ENCODE results near the gene SUSD2.
"Not testable (repeated sequence)": the region's sequence is repeated elsewhere in the genome, so short reads cannot be mapped to it uniquely, and the experiment has no call there.

Gene SUSD2

DNA sequence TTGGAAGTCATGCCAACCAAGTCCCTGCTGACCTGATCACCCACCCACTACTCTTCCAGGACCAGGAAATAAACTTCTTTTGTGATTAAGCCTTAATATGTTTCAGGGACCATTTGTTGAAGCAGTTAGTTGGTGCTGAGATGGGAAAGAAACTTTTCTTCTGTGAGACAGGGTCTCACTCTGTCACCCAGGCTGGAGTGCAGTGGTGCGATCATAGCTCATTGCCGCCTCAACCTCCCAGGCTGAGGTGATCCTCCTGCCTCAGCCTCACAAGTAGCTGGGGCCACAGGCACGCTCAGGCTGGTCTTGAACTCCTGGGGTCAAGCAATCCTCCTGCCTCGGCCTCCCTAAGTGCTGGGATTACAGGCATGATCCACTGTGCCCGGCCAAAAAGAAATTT lies 10.6 kb downstream of the SUSD2 start:
- H3K27ac ChIP-seq (ENCODE audit: insufficient read depth in 1 of 2, low read depth in 1 of 2, low read length in 2 of 2, poor library complexity in 1 of 2, severe bottlenecking in 2 of 2): no peak overlapping the region
- CTCF ChIA-PET: interaction anchor here (1.2 to 4.0 kb wide), 8 partner anchors 15 to 56 kb away, joined by 3 to 40 read pairs (median 10); partner anchors contain the start of gene GGT5
- WGBS (ENCODE audit: insufficient coverage): 100% methylated on average over 3 of the region's 5 CpGs

DNA sequence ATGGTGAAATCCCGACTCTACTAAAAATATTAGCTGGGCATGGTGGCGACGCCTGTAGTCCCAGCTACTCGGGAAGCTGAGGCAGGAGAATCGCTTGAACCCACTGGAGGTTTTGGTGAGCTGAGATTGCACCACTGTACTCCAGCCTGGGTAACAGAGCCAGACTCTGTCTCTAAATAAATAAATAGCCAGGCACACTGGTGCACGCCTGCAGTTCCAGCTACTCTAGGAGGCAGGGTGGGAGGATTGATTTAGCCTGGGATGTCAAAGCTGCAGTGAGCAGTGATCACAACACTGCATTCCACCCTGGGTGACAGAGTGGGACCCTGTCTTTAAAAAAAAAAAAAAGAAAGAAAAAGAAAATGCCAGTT lies 17.4 kb downstream of the SUSD2 start:
- no peak for DNase-seq
- 96% methylated on average over 6 of the region's 6 CpGs for WGBS (ENCODE audit: insufficient coverage)
- H3K4me3 ChIP-seq (ENCODE audit: control insufficient read depth in 1 of 7, extremely low read depth in 1 of 7, insufficient read depth in 4 of 7, low read depth in 2 of 7, low read length in 6 of 7): no peak overlapping the region
- no peaks in the 10 kb centered on the region for H3K9me3 ChIP-seq (ENCODE audit: control extremely low read depth in 1 of 5, control insufficient read depth in 4 of 5, insufficient read depth in 2 of 5, low read depth in 1 of 5, low read length in 4 of 5)
- POLR2A ChIA-PET: no interaction called here
- H3K27me3 ChIP-seq (replicated peaks in 2 of 5; ENCODE audit: control insufficient read depth in 4 of 5, insufficient read depth in 5 of 5, low read length in 4 of 5): no peaks in the 10 kb centered on the region
- H3K4me1 ChIP-seq (ENCODE audit: control extremely low read depth in 1 of 4, control insufficient read depth in 4 of 4, insufficient read depth in 4 of 4, low read length in 3 of 4): peaks cover 0 to 25% (median 7%) of the 10 kb centered on the region in 4 experiments
- no peaks in the 10 kb centered on the region for H3K36me3 ChIP-seq (ENCODE audit: control insufficient read depth in 4 of 4, insufficient read depth in 4 of 4, low read length in 3 of 4)
- CTCF ChIA-PET: interaction anchor here (0.8 to 1.9 kb wide), 8 partner anchors 7 to 47 kb away, joined by 3 to 6 read pairs (median 4); partner anchors contain the start of gene GGT5
- no peak overlapping the region for H3K27ac ChIP-seq (ENCODE audit: insufficient read depth in 1 of 2, low read depth in 1 of 2, low read length in 2 of 2, poor library complexity in 1 of 2, severe bottlenecking in 2 of 2)

More for the DNA sequence above, 10.6 kb downstream of the SUSD2 start:
- Histone ChIP-seq H3K4me3 (ENCODE audit: control insufficient read depth in 1 of 7, extremely low read depth in 1 of 7, insufficient read depth in 4 of 7, low read depth in 2 of 7, low read length in 6 of 7) (no peak overlapping the region), H3K4me1 (ENCODE audit: control extremely low read depth in 1 of 4, control insufficient read depth in 4 of 4, insufficient read depth in 4 of 4, low read length in 3 of 4) (peaks cover 0 to 10% (median 4%) of the 10 kb centered on the region in 4 experiments), H3K27me3 (replicated peaks in 2 of 5; ENCODE audit: control insufficient read depth in 4 of 5, insufficient read depth in 5 of 5, low read length in 4 of 5) (no peaks in the 10 kb centered on the region), H3K9me3 (ENCODE audit: control extremely low read depth in 1 of 5, control insufficient read depth in 4 of 5, insufficient read depth in 2 of 5, low read depth in 1 of 5, low read length in 4 of 5) (no peaks in the 10 kb centered on the region), H3K36me3 (ENCODE audit: control insufficient read depth in 4 of 4, insufficient read depth in 4 of 4, low read length in 3 of 4) (no peaks in the 10 kb centered on the region)
- POLR2A ChIA-PET: interaction anchor here (1.0 kb wide), 1 partner anchor 56 kb away, joined by 3 read pairs; no protein-coding TSS in a partner anchor
- no peak for DNase-seq

DNA sequence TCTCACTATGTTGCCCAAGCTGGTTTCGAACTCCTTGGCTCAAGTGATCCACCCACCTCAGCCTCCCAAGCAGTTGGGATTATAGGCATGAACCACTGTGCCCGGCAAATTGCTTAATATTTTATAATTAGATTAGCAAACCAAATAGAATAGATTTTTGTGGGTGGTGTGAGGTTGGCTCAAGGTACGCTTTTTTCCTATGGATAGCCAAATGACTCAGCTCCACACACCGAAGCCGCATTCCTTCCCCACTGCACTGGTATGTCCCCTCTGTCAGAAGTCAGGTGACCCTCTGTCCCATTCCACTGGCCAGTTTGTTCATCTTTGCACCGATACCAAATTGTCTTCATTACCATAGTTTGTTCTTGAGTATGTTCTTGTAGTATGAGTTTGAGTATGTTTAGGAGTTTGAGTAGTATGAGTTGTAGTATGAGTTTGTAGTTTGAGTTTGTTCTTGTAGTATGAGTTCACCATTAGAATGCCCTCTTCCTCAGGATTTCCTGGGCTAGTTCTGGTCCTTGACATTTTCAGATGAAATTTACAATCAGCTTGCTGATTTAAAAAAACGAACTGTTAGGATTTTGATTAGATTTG lies 19.4 kb downstream of the SUSD2 start:
- Histone ChIP-seq H3K27me3 (replicated peaks in 2 of 5; ENCODE audit: control insufficient read depth in 4 of 5, insufficient read depth in 5 of 5, low read length in 4 of 5) (no peaks in the 10 kb centered on the region), H3K36me3 (ENCODE audit: control insufficient read depth in 4 of 4, insufficient read depth in 4 of 4, low read length in 3 of 4) (no peaks in the 10 kb centered on the region), H3K9me3 (ENCODE audit: control extremely low read depth in 1 of 5, control insufficient read depth in 4 of 5, insufficient read depth in 2 of 5, low read depth in 1 of 5, low read length in 4 of 5) (peaks cover 0 to 8% (median 0%) of the 10 kb centered on the region in 5 experiments), H3K27ac (ENCODE audit: insufficient read depth in 1 of 2, low read depth in 1 of 2, low read length in 2 of 2, poor library complexity in 1 of 2, severe bottlenecking in 2 of 2) (no peak overlapping the region), H3K4me1 (ENCODE audit: control extremely low read depth in 1 of 4, control insufficient read depth in 4 of 4, insufficient read depth in 4 of 4, low read length in 3 of 4) (peaks cover 0 to 30% (median 10%) of the 10 kb centered on the region in 4 experiments), H3K4me3 (ENCODE audit: control insufficient read depth in 1 of 7, extremely low read depth in 1 of 7, insufficient read depth in 4 of 7, low read depth in 2 of 7, low read length in 6 of 7) (no peak overlapping the region)
- POLR2A ChIA-PET: no interaction called here
- WGBS (ENCODE audit: insufficient coverage): 0% methylated on average over 1 of the region's 7 CpGs
- CTCF ChIA-PET: interaction anchor here (1.0 to 1.2 kb wide), 4 partner anchors 11 to 45 kb away, joined by 3 to 4 read pairs (median 3); no protein-coding TSS in a partner anchor
- DNase-seq: no peak

DNA sequence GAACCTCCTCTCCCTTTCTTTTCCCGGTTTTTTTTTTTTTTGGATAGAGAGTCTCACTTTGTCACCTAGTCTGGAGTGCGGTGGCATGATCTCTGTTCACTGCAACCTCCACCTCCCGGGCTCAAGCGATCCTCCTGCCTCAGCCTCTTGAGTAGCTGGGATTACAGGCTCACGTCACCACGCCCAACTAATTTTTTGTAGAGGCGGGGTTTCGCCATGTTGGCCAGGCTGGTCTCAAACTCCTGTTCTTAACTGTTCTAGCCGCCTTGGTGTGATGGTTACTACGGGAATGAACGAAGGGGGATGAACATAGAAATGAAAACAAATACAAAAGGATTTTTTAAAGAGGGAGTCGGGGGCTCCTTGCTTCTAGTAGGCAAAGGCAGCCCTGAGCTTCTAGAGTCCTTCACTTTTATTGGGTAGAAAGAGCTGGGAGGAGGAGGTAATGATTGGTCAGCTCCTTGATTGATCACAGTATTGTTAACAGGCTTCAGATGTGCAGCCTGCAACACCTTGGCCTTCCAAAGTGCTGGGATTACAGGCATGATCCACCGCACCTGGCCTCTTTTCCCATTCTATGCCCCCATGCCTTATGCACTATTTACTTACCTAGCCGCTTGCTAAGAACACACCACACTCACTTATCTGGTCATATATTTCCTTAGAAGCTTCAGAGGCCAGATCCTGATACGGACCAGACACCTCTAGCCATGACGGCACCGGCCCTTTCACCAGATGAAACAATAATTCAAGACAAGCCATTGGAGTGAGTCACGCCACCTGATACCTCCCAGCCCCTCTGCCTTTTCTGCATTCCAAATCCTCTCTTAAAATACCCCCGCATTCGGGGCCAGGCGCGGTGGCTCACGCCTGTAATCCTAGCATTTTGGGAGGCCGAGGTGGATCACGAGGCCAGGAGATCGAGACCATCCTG lies 20.7 kb downstream of the SUSD2 start:
- peaks cover 0 to 8% (median 0%) of the 10 kb centered on the region in 5 experiments for H3K9me3 ChIP-seq (ENCODE audit: control extremely low read depth in 1 of 5, control insufficient read depth in 4 of 5, insufficient read depth in 2 of 5, low read depth in 1 of 5, low read length in 4 of 5)
- DNase-seq: no peak
- H3K27ac ChIP-seq (ENCODE audit: insufficient read depth in 1 of 2, low read depth in 1 of 2, low read length in 2 of 2, poor library complexity in 1 of 2, severe bottlenecking in 2 of 2): no peak overlapping the region
- 97% methylated on average over 21 of the region's 26 CpGs for WGBS (ENCODE audit: insufficient coverage)
- H3K4me1 ChIP-seq (ENCODE audit: control extremely low read depth in 1 of 4, control insufficient read depth in 4 of 4, insufficient read depth in 4 of 4, low read length in 3 of 4): peaks cover 2 to 34% (median 17%) of the 10 kb centered on the region in 4 experiments
- no peak overlapping the region for H3K4me3 ChIP-seq (ENCODE audit: control insufficient read depth in 1 of 7, extremely low read depth in 1 of 7, insufficient read depth in 4 of 7, low read depth in 2 of 7, low read length in 6 of 7)
- POLR2A ChIA-PET: no interaction called here
- no peaks in the 10 kb centered on the region for H3K27me3 ChIP-seq (replicated peaks in 2 of 5; ENCODE audit: control insufficient read depth in 4 of 5, insufficient read depth in 5 of 5, low read length in 4 of 5)
- CTCF ChIA-PET: interaction anchor here (0.6 to 1.5 kb wide), 3 partner anchors 11 to 22 kb away, joined by 3 to 5 read pairs (median 3); no protein-coding TSS in a partner anchor
- H3K36me3 ChIP-seq (ENCODE audit: control insufficient read depth in 4 of 4, insufficient read depth in 4 of 4, low read length in 3 of 4): no peaks in the 10 kb centered on the region

DNA sequence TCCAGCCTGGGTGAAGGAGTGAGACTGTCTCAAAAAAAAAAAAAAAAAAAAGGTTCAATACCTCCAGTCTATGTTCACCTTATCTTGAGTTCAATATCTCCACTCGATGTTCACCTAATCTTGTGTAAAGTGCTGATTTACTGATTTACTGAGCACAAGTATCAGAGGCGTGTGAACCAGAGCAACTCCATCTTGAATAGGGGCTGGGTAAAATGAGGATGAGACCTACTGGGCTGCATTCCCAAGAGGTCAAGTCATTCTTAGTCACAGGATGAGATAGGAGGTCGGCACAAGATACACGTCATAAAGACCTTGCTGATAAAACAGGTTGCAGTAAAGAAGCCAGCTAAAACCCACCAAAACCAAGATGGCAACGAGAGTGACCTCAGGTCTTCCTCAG lies 22.6 kb downstream of the SUSD2 start:
- DNase-seq; H3K27ac ChIP-seq (ENCODE audit: insufficient read depth in 1 of 2, low read depth in 1 of 2, low read length in 2 of 2, poor library complexity in 1 of 2, severe bottlenecking in 2 of 2); H3K27me3 ChIP-seq (replicated peaks in 2 of 5; ENCODE audit: control insufficient read depth in 4 of 5, insufficient read depth in 5 of 5, low read length in 4 of 5); H3K9me3 ChIP-seq (ENCODE audit: control extremely low read depth in 1 of 5, control insufficient read depth in 4 of 5, insufficient read depth in 2 of 5, low read depth in 1 of 5, low read length in 4 of 5); POLR2A ChIA-PET; H3K36me3 ChIP-seq (ENCODE audit: control insufficient read depth in 4 of 4, insufficient read depth in 4 of 4, low read length in 3 of 4): not testable (repeated sequence)
- WGBS (ENCODE audit: insufficient coverage): 100% methylated on average over 3 of the region's 5 CpGs
- Histone ChIP-seq H3K4me1 (ENCODE audit: control extremely low read depth in 1 of 4, control insufficient read depth in 4 of 4, insufficient read depth in 4 of 4, low read length in 3 of 4) (peaks cover 16 to 38% (median 31%) of the 10 kb centered on the region in 4 experiments), H3K4me3 (ENCODE audit: control insufficient read depth in 1 of 7, extremely low read depth in 1 of 7, insufficient read depth in 4 of 7, low read depth in 2 of 7, low read length in 6 of 7) (peak overlapping the region in 1 of 7 experiments; percentile 7)
- CTCF ChIA-PET: interaction anchor here (1.4 kb wide), 1 partner anchor 15 kb away, joined by 3 read pairs; no protein-coding TSS in a partner anchor

DNA sequence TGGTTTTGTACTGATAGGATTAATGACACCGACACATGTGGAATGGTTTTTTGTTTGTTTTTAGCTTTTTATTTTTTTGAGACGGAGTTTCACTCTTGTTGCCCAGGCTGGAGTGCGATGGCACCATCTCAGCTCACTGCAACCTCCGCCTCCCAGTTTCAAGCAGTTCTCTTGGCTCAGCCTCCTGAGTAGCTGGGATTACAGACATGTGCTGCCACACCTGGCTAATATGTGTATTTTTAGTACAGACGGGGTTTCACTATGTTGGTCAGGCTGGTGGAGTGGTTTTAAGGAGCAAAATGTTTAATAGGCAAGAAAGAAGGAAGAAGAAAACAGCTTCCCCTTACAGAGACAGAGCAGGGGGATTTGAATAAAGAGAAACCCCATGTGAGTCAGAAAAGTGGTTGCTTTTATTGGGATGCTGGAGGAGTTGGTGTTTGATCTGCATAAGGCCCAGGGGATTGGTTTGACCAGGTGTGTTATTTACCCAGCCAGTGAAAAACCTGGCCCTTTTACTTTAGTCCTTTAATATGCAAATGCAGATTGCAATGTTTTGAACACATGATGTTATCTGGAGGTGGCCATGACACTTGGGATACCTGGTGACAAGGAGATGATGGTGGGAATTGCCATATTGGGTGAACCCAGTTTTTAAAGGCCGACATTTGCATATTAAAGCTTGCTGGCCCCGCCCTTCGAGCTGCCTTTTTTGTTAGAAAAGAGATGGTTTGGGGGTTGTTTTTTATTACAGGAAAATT lies 24.3 kb downstream of the SUSD2 start:
- H3K4me1 ChIP-seq (ENCODE audit: control extremely low read depth in 1 of 4, control insufficient read depth in 4 of 4, insufficient read depth in 4 of 4, low read length in 3 of 4): peaks cover 16 to 47% (median 34%) of the 10 kb centered on the region in 4 experiments
- H3K27me3 ChIP-seq (replicated peaks in 2 of 5; ENCODE audit: control insufficient read depth in 4 of 5, insufficient read depth in 5 of 5, low read length in 4 of 5): no peaks in the 10 kb centered on the region
- peak overlapping the region in 1 of 7 experiments; percentile 25 for H3K4me3 ChIP-seq (ENCODE audit: control insufficient read depth in 1 of 7, extremely low read depth in 1 of 7, insufficient read depth in 4 of 7, low read depth in 2 of 7, low read length in 6 of 7)
- ChIA-PET CTCF (interaction anchor here (0.9 to 1.6 kb wide), 2 partner anchors 8 to 26 kb away, joined by 4 to 6 read pairs; no protein-coding TSS in a partner anchor), POLR2A (no interaction called here)
- peak overlapping the region in 1 of 2 experiments; percentile 25 for H3K27ac ChIP-seq (ENCODE audit: insufficient read depth in 1 of 2, low read depth in 1 of 2, low read length in 2 of 2, poor library complexity in 1 of 2, severe bottlenecking in 2 of 2)
- peaks cover 0 to 8% (median 0%) of the 10 kb centered on the region in 5 experiments for H3K9me3 ChIP-seq (ENCODE audit: control extremely low read depth in 1 of 5, control insufficient read depth in 4 of 5, insufficient read depth in 2 of 5, low read depth in 1 of 5, low read length in 4 of 5)
- no peaks in the 10 kb centered on the region for H3K36me3 ChIP-seq (ENCODE audit: control insufficient read depth in 4 of 4, insufficient read depth in 4 of 4, low read length in 3 of 4)
- peak in 2 of 3 donors; percentile 41 to 55 for DNase-seq
- 100% methylated on average over 1 of the region's 8 CpGs for WGBS (ENCODE audit: insufficient coverage)

All from common myeloid progenitor, CD34-positive (primary cell).